Gastroesophageal sphincter (tissue), 3 donors: ENCODE data around the gene CHODL.

Experiments used
- CTCF ChIP-seq, 4 experiments: fragments of 200-600 bp in 2 of 4; fragments of 450-650 bp in 2 of 4; sonication (generic) in 1 of 4; IDR thresholded peaks; one replicate each; pipeline ENCODE4 v1.5.1; 2017 to 2019; ENCODE audit warnings: antibody characterized with exemption in 4 of 4, mild to moderate bottlenecking in 2 of 4, moderate library complexity in 2 of 4
- EP300 ChIP-seq: sonication (generic); formaldehyde crosslinking; IDR thresholded peaks from one replicate; pipeline ENCODE4 v1.6.1; 2017; ENCODE audit warnings: antibody characterized with exemption, mild to moderate bottlenecking
- POLR2A ChIP-seq, 2 donors: fragments of 450-650 bp; IDR thresholded peaks; one replicate each; pipeline ENCODE4 v1.6.1; 2017; ENCODE audit warnings: antibody characterized with exemption in 2 of 2, mild to moderate bottlenecking in 2 of 2, moderate library complexity in 1 of 2
- POLR2AphosphoS5 ChIP-seq: sonication (generic); formaldehyde crosslinking; IDR thresholded peaks from one replicate; pipeline ENCODE4 v1.6.1; 2017; ENCODE audit warnings: antibody characterized with exemption

- TF ChIP-seq CTCF (IDR thresholded peaks at IDR 0.05) (no peak), POLR2A (IDR thresholded peaks at IDR 0.05) (no peak), EP300 (no peak), POLR2AphosphoS5 (no peak)
These were observed 5.0 kb downstream of the CHODL start for GRCh38 chr21:18249672-18250071.
